GM19455 (cell line): ENCODE results near the gene AVL9.

ENCODE experiments used
- ATAC-seq: cut with Tn5 transposase; IDR thresholded peaks from one replicate; pipeline ENCODE4 v1.9.1; 2021; ENCODE audit not compliant: unreplicated experiment

The AVL9 gene

GRCh38 chr7:32532716-32533115 lies 37.4 kb downstream of the AVL9 start:
- no peak for ATAC-seq

- no peak for ATAC-seq
Measured at GRCh38 chr7:32533276-32534029, 38.2 kb downstream of the AVL9 start.

GRCh38 chr7:32535162-32535702 lies 39.9 kb downstream of the AVL9 start:
- no peak for ATAC-seq

GRCh38 chr7:32536016-32536415 lies 40.7 kb downstream of the AVL9 start:
- ATAC-seq: no peak

- no peak for ATAC-seq
Measured at GRCh38 chr7:32536585-32536984, 41.3 kb downstream of the AVL9 start.

GRCh38 chr7:32537760-32538159 lies 42.5 kb downstream of the AVL9 start:
- ATAC-seq: no peak

- no peak for ATAC-seq
Measured at GRCh38 chr7:32539366-32539765, 44.1 kb downstream of the AVL9 start.

- no peak for ATAC-seq
Measured at GRCh38 chr7:32539919-32540531, 44.7 kb downstream of the AVL9 start.

GRCh38 chr7:32542595-32542994 lies 47.3 kb downstream of the AVL9 start:
- no peak for ATAC-seq

GRCh38 chr7:32559480-32559879 lies 64.2 kb downstream of the AVL9 start:
- ATAC-seq: no peak

GRCh38 chr7:32560075-32560474 lies 64.8 kb downstream of the AVL9 start:
- ATAC-seq: no peak

- no peak for ATAC-seq
Measured at GRCh38 chr7:32561613-32562012, 66.3 kb downstream of the AVL9 start.

GRCh38 chr7:32564542-32564941 lies 69.3 kb downstream of the AVL9 start:
- ATAC-seq: no peak

GRCh38 chr7:32569388-32570289 lies 74.3 kb downstream of the AVL9 start:
- no peak for ATAC-seq

GRCh38 chr7:32573110-32573687 lies 77.9 kb downstream of the AVL9 start:
- ATAC-seq: no peak

GRCh38 chr7:32574626-32575025 lies 79.3 kb downstream of the AVL9 start:
- no peak for ATAC-seq

GRCh38 chr7:32577421-32577820 lies 82.1 kb downstream of the AVL9 start:
- no peak for ATAC-seq

- ATAC-seq: no peak
Measured at GRCh38 chr7:32579776-32580175, 84.5 kb downstream of the AVL9 start.

- ATAC-seq: no peak
Measured at GRCh38 chr7:32580646-32581045, 85.4 kb downstream of the AVL9 start.

GRCh38 chr7:32582036-32582435 lies 86.7 kb downstream of the AVL9 start:
- ATAC-seq: no peak

- ATAC-seq: no peak
Measured at GRCh38 chr7:32583791-32584190, 88.5 kb downstream of the AVL9 start.
